ENCODE measurements around the gene RHD.
"Not testable (repeated sequence)": the region's sequence is repeated elsewhere in the genome, so short reads cannot be mapped to it uniquely, and the experiment has no call there.

Gene RHD

DNA sequence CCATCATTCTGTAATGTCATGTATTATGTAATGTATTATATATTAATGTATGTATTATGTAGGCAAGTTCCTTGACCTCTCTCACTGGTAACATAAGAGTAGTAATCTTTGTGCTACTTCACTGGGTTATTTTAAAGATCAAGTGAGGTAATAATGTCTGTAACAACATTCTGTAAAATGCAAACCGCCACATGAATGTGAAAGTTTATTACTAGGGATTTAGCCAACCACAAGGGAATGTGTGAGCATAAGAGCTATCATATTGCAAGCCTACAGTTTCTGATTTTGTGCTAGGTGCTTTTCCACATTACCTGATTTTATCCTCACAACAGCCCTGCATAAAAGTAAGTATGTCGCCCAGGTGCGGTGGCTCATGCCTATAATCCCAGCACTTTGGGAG lies 52.1 kb downstream of the RHD start:
- not testable (repeated sequence) for H3K36me3 Mint-ChIP-seq (ENCODE audit: low read depth); H3K27ac Mint-ChIP-seq; H3K4me1 Mint-ChIP-seq; H3K9me3 Mint-ChIP-seq; H3K27me3 Mint-ChIP-seq (ENCODE audit: low read depth); H3K4me3 Mint-ChIP-seq

- H3K4me1 Mint-ChIP-seq; H3K27ac Mint-ChIP-seq; H3K27me3 Mint-ChIP-seq (ENCODE audit: low read depth); H3K36me3 Mint-ChIP-seq (ENCODE audit: low read depth); H3K9me3 Mint-ChIP-seq; H3K4me3 Mint-ChIP-seq: not testable (repeated sequence)
Observed at GRCh38 chr1:25327864-25328790, 55.8 kb downstream of the RHD start.

DNA sequence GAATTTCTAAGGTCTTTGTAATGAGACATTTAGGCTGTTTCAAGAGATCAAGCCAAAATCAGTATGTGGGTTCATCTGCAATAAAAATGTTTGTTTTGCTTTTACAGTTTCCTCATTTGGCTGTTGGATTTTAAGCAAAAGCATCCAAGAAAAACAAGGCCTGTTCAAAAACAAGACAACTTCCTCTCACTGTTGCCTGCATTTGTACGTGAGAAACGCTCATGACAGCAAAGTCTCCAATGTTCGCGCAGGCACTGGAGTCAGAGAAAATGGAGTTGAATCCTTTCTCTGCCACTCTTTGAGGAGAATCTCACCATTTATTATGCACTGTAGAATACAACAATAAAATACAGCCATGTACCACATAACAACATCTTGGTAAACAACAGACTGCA lies 56.5 kb downstream of the RHD start:
- not testable (repeated sequence) for H3K9me3 Mint-ChIP-seq; H3K36me3 Mint-ChIP-seq (ENCODE audit: low read depth); H3K27ac Mint-ChIP-seq; H3K4me1 Mint-ChIP-seq; H3K4me3 Mint-ChIP-seq; H3K27me3 Mint-ChIP-seq (ENCODE audit: low read depth)

- H3K36me3 Mint-ChIP-seq (ENCODE audit: low read depth); H3K9me3 Mint-ChIP-seq; H3K4me1 Mint-ChIP-seq; H3K27me3 Mint-ChIP-seq (ENCODE audit: low read depth); H3K4me3 Mint-ChIP-seq: not testable (repeated sequence)
- peak overlapping the region in 1 of 3 experiments; percentile 70 for H3K27ac Mint-ChIP-seq
Observed at GRCh38 chr1:25329336-25329735, 57.0 kb downstream of the RHD start.

GRCh38 chr1:25329950-25330349 lies 57.6 kb downstream of the RHD start:
- not testable (repeated sequence) for H3K4me1 Mint-ChIP-seq; H3K36me3 Mint-ChIP-seq (ENCODE audit: low read depth); H3K9me3 Mint-ChIP-seq; H3K4me3 Mint-ChIP-seq; H3K27me3 Mint-ChIP-seq (ENCODE audit: low read depth)
- peak overlapping the region; percentile 11 to 70 (median 56) for H3K27ac Mint-ChIP-seq

DNA sequence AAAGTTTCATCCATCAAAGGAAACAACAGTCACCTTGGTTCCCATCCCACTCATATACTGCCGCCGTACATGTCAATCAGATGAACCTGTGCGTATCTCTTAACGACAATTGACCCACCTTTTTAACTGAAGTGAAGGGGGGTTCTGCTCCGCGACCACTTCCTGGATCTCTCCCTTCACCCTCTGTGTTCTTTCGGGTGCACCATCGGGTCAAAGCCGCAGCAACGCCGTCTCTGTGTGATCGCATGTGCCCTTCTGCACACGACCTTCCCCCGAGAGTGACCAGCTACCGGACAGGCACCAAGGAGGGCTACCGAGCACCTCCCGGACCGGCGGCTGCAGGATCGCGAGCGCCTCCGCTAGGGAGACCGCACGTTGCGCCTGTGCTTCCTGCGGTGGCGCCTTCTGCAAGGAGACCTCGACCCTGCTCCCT lies 64.6 kb downstream of the RHD start:
- Mint-ChIP-seq H3K4me3 (peak overlapping the region; percentile 93 to 99 (median 94)), H3K4me1 (peaks cover 23% of the 10 kb centered on the region), H3K27ac (peak overlapping the region; percentile 28 to 34 (median 28))
- not testable (repeated sequence) for H3K27me3 Mint-ChIP-seq (ENCODE audit: low read depth); H3K9me3 Mint-ChIP-seq; H3K36me3 Mint-ChIP-seq (ENCODE audit: low read depth)

GRCh38 chr1:25337483-25338187 lies 65.3 kb downstream of the RHD start:
- H3K9me3 Mint-ChIP-seq; H3K36me3 Mint-ChIP-seq (ENCODE audit: low read depth); H3K27me3 Mint-ChIP-seq (ENCODE audit: low read depth): not testable (repeated sequence)
- peaks cover 23% of the 10 kb centered on the region for H3K4me1 Mint-ChIP-seq
- H3K4me3 Mint-ChIP-seq, result peak overlapping the region; percentile 91 to 94 (median 92)
- peak overlapping the region; percentile 73 to 94 (median 90) for H3K27ac Mint-ChIP-seq

- Mint-ChIP-seq H3K9me3 (no peaks in the 10 kb centered on the region), H3K4me1 (peaks cover 27% of the 10 kb centered on the region), H3K27ac (peak within 1 kb of the TSS; percentile 73 to 94 (median 90)), H3K27me3 (ENCODE audit: low read depth) (no peaks in the 10 kb centered on the region), H3K4me3 (peak within 1 kb of the TSS; percentile 93 to 99 (median 94)), H3K36me3 (ENCODE audit: low read depth) (peaks cover 3% of the 10 kb centered on the region)
- TF ChIP-seq CTCF (IDR thresholded peaks at IDR 0.05; ENCODE audit: unreplicated experiment in 3 of 3), result no peak
Observed at GRCh38 chr1:25338188-25338981, 66.1 kb downstream of the RHD start, which contains the start of gene TMEM50A. TSS of gene TMEM50A (plus strand) at chr1:25338334. CDS start at chr1:25340487, 2,153 bp downstream.

DNA sequence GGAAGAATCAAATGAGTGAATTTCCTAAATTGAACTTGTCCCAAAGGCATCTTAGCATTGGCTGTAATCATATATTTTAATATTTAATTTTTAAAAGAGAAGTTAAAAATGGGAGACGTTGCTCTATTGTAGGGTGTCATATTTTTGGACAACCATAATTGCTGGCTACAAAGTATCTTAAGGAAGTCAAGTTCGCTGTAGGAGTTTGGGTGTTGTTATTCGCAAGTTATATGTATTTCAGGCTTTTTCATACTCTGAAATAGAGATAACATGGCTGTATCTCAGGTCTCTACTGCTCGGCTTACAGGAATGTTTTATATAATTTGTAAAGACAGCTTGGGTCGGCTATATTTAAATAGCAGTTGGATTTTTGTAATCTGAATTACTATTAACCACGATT lies 66.7 kb downstream of the RHD start:
- TF ChIP-seq CTCF (IDR thresholded peaks at IDR 0.05; ENCODE audit: unreplicated experiment in 3 of 3), result no peak
- Mint-ChIP-seq H3K27ac (peak overlapping the region; percentile 73 to 93 (median 90)), H3K27me3 (ENCODE audit: low read depth) (no peaks in the 10 kb centered on the region), H3K36me3 (ENCODE audit: low read depth) (peaks cover 9% of the 10 kb centered on the region), H3K9me3 (no peaks in the 10 kb centered on the region), H3K4me3 (peak overlapping the region; percentile 91 to 93 (median 92)), H3K4me1 (peaks cover 27% of the 10 kb centered on the region)

Measured in nephron (organoid).